HG03066 (cell line): Measurements from ENCODE around the gene EIF5AL1.
"Not testable (repeated sequence)": the region's sequence is repeated elsewhere in the genome, so short reads cannot be mapped to it uniquely, and the experiment has no call there.

Experiments used
- ATAC-seq: cut with Tn5 transposase; IDR thresholded peaks from one replicate; pipeline ENCODE4 v1.9.1; 2021; ENCODE audit warnings: low read depth; ENCODE audit not compliant: unreplicated experiment

EIF5AL1 gene

GRCh38 chr10:79555354-79556309 lies 43.3 kb downstream of the EIF5AL1 start:
- no peak for ATAC-seq

GRCh38 chr10:79556961-79557360 lies 44.6 kb downstream of the EIF5AL1 start:
- not testable (repeated sequence) for ATAC-seq

GRCh38 chr10:79559726-79560125 lies 47.4 kb downstream of the EIF5AL1 start:
- ATAC-seq = no peak

GRCh38 chr10:79560160-79560709 lies 47.9 kb downstream of the EIF5AL1 start, which contains the start of gene SFTPA2:
Gene SFTPA2 (minus strand): TSS chr10:79560407. CDS start chr10:79559483, 924 bp downstream.
- no peak for ATAC-seq

GRCh38 chr10:79561257-79561656 lies 48.9 kb downstream of the EIF5AL1 start:
- no peak for ATAC-seq

- ATAC-seq = no peak
These were observed 49.9 kb downstream of the EIF5AL1 start for GRCh38 chr10:79562135-79562756.

GRCh38 chr10:79563426-79563825 lies 51.1 kb downstream of the EIF5AL1 start:
- no peak for ATAC-seq
